ENCODE results near the gene ZNF771.

DNA sequence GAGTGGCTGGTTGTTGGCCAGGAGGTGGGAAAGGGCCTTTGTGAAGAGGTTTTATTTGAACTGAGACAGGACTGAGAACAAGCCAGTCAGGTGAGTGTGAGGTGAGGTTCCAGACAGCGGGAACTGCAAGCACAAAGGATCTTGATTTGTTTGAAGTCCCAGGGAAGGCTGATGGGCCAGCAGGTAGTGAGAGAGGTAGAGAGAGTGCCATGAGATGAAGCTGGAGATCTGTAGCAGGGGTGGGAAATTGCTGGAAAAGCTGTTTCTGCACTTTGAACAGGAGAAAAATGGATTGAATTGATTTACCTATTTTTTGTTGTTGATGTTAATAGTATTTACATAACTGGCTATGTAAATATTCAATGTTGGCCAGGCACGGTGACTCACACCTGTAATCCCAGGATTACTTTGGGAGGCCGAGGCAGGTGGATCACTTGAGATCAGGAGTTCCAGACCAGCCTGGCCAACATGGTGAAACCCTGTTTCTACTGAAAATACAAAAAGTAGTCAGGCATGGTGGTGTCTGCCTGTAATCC is 30.2 kb downstream of the ZNF771 start:
- TF ChIP-seq, protein P1, sequence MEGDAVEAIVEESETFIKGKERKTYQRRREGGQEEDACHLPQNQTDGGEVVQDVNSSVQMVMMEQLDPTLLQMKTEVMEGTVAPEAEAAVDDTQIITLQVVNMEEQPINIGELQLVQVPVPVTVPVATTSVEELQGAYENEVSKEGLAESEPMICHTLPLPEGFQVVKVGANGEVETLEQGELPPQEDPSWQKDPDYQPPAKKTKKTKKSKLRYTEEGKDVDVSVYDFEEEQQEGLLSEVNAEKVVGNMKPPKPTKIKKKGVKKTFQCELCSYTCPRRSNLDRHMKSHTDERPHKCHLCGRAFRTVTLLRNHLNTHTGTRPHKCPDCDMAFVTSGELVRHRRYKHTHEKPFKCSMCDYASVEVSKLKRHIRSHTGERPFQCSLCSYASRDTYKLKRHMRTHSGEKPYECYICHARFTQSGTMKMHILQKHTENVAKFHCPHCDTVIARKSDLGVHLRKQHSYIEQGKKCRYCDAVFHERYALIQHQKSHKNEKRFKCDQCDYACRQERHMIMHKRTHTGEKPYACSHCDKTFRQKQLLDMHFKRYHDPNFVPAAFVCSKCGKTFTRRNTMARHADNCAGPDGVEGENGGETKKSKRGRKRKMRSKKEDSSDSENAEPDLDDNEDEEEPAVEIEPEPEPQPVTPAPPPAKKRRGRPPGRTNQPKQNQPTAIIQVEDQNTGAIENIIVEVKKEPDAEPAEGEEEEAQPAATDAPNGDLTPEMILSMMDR (IDR thresholded peaks at IDR 0.05) = no peak
- no peak for TF ChIP-seq POLR2A (IDR thresholded peaks at IDR 0.05)

All from prostate gland (tissue), 2 donors.